GM19468 (cell line): ENCODE results near the gene FOXD4.
"Not testable (repeated sequence)": the region's sequence is repeated elsewhere in the genome, so short reads cannot be mapped to it uniquely, and the experiment has no call there.

Source experiments
- ATAC-seq: cut with Tn5 transposase; IDR thresholded peaks from one replicate; pipeline ENCODE4 v1.9.1; 2021; ENCODE audit warnings: mild to moderate bottlenecking, moderate library complexity, moderate number of reproducible peaks; ENCODE audit not compliant: unreplicated experiment; ENCODE audit errors: extremely low read depth

The FOXD4 gene

GRCh38 chr9:117995-118467 is at the start of gene FOXD4:
FOXD4 (minus strand) TSS chr9:118417; CDS start chr9:118119, 298 bp downstream.
- ATAC-seq, result not testable (repeated sequence)

GRCh38 chr9:159871-160270 is 41.7 kb upstream of the FOXD4 start:
- ATAC-seq, result not testable (repeated sequence)

DNA sequence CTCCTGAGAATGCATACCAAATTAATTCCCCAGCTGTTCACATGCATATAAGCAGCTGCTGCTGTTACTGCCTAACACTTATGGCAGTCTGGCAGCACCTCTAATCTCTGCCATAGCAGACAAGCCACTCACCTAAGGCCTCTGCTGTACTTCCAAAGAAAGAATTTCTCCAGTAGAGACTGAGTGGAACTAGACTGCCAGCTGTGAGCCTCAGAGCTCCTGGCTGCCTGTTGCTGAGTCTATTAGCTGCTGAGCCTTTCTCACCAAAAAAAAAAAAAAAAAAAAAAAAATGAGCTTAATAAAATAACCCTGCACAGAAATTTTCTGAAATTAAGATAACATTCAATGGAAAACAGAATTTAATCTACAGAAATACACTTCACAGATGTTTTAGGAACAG is 33.0 kb upstream of the FOXD4 start:
- ATAC-seq, result not testable (repeated sequence)

GRCh38 chr9:139880-140279 is 21.7 kb upstream of the FOXD4 start:
- not testable (repeated sequence) for ATAC-seq

DNA sequence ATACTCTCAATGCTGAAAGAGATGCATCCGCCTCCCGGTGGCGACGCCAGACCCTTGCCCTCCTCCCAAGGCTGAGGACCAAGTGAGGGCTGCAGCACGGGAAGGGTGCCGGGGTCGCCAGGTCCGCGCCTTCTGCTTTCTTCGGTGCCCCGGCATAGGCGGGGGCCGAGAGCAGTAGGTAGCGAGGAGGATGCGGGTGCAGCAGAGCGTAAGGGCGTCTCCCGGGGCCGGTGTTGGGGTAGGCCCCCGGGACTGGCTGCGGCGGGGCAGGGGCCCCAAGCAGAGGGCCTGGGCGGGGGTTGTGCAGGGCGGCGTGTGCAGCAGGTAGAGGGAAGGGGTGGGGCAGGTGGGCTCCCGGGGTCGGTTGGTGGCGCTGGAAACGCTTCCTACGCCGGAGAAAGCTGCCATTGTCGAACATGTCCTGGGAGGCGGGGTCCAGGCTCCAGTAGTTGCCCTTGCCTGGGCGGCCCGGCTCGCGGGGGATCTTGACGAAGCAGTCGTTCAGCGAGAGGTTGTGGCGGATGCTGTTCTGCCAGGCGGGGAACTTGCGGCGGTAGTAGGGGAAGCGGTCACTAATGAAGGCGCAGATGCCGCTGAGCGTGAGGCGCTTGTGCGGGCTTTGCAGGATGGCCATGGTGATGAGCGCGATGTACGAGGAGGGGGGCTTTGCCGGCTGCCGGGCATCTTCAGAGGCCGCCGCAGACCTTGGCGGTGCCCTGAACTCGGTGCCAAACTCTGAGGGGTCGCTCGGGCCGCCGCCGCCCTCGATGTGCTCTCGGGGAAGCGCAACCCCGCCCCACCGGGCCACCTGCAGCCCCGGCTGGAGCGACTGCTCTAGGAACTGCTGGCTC is 848 bp downstream of the FOXD4 start:
- ATAC-seq, result not testable (repeated sequence)

DNA sequence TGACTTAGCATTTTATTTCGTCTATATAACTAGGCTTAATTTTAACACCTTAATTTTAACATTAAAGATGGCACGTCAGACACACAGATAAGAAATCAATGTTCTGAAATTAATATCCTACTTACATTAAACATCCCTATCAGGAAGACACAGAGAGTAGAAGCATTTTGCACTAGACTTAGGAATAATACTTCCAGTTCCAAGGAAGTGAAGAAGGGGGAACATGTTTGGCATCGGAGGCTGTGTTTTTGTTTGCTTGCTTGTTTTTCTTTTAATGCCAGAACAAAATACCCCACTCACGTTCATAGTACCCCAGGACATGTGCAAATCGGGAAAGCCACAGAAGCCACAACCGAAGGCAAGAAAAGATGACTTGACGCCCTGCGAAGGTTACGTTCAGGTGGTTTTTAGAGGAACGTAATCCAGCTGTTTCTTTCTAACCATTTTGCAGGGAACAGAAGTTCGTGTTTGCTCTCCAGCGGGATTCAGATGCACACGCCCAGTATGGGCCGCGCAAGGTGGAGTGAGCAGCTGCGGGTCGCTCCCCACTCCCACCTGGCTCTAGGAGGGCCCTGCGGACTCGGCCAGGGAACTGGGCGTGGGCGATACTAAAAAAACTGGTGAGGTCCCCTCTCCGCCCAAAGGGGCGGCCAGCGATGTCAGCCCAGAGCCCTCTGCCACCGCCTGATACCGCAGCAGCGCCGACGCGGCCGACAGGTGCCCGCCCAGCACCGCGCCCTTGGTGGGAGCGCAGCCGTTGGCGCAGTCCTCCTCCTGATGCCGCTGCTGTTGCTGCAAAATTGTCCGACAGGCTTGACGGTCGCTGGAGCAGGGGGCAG is 1.8 kb downstream of the FOXD4 start:
- not testable (repeated sequence) for ATAC-seq

GRCh38 chr9:115118-115451 is 3.1 kb downstream of the FOXD4 start:
- not testable (repeated sequence) for ATAC-seq

GRCh38 chr9:114267-115117 is 3.7 kb downstream of the FOXD4 start:
- not testable (repeated sequence) for ATAC-seq

- ATAC-seq, result peak; percentile 26
Observed at GRCh38 chr9:113468-114266, 4.5 kb downstream of the FOXD4 start.

DNA sequence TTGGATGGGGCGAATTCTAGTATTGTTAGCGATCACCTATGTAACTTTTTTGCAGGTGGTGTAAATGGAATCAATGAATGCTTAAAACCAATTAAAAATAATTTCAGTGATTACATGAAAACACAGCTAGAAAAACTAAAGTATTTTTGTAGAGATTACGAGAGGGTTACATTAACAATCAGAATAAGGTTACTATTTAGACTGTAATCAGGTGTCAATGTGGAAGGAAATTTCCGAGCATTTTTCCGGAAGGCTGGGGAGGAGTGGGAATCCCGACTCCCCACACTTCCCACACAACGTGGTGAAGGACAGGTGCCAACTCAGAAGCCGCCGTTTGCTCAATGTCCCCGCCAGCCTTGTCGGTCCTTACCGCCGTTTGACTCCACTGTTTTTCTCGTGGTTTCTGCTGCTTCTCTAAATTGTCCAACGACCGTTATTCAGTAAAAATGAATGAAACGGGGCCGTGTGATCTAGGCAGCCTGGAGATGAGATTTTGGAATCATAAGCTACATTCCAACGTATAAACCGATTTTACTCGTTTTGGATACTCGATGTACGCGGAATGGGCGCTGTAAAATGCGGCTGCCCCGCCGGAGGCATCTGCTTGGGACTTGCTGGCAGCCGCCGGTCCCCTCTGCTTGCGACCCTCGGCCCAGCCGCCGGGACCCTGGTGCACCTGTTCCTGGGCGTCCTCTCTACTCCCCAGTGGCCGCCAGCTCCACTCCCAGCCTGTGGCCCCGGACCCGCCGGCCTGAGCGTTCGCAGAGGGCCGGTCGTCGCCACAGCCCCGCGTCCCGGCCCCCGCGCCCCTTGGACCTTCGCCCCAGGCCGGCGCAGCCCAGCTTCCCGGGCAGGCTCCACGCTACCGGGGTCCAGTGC is 5.4 kb downstream of the FOXD4 start:
- ATAC-seq, result not testable (repeated sequence)

DNA sequence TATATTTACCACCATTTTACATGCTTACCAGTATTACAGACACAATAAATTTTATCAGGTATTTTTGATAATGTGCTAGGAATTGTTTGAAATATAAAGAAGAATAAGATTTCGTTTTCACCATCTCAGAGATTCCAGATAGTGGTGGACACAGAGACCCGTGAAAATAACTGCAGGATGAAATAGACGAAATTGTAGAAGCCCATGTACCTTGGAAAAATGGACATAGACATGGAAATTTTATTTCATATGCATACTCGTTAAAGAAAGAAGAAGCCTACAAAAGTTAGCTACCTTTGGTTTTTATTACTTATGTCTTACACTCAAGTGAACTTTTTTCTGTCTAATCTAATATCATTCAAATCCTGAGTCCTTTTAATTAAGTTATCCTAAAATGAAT is 7.5 kb downstream of the FOXD4 start:
- not testable (repeated sequence) for ATAC-seq

DNA sequence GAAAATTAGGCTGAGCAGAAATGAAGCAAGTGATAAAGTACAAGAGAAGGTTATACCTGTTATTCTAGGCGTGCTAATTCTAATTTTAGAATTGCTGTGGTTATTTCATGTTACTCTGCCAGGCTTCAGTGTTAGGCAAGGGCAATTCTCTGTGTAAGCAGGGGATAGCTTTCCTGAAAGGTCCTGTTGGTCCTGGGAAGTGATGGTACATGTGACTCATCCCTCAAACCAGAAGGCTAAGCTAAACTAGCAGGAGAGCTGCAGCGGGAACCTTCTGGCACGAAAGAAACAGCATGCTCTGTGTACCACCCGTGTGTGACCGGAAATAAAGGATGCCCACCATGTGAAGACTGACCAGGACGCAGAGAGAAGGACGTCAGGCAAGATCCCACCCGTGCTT is 8.7 kb downstream of the FOXD4 start:
- ATAC-seq, result not testable (repeated sequence)

DNA sequence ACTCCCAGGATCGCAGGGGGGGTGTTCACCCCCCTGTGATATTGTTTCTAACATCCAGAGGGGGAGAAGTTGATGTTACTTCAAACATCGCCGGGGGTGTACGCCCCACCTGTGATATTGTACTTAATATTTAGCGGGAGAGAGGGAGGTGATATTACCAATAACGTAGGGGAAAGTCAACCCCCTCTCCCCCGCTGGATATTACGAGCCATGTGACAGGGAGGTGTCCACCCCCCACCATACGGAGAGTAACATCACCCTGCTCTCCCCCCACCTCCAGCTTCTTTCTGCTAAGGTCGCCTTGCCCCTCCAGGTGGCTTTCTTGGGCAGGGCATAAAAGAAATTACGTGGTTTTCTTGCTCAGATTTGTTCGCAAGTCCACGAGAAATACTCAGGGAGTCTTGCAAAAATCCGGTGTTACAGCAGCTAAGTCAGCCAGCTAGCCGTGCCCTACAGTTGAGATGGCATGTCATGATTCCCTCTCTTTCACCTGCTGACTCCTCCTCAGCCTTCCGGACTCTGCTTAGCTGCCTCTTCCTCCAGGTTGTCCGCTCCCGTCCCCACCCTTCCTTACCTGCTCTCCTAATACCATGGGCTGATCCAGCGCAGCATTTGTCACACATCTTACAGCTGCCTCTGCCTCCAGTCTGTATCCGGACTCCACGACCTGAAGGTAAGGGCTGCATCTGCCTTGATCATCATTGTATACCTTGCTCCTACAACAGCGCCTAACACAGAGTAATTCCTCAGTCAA is 9.3 kb downstream of the FOXD4 start:
- not testable (repeated sequence) for ATAC-seq

DNA sequence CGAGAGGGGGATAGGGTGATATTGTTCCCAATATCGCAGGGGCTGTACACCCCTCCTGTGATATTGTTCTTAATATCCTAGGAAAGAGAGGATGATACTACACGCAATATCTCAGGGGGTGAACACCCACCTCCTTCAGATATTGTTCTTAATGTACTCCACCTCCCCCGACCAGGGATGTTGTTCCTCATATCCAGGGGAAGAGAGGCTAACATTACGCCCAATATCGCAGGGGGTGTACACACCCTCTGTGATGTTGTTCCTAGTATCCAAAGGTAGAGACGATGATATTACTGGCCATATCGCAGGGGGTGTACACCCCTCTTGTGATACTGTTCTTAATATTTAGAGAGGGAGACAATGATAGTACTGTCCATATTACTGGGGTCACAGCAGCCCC is 12.2 kb downstream of the FOXD4 start:
- not testable (repeated sequence) for ATAC-seq

DNA sequence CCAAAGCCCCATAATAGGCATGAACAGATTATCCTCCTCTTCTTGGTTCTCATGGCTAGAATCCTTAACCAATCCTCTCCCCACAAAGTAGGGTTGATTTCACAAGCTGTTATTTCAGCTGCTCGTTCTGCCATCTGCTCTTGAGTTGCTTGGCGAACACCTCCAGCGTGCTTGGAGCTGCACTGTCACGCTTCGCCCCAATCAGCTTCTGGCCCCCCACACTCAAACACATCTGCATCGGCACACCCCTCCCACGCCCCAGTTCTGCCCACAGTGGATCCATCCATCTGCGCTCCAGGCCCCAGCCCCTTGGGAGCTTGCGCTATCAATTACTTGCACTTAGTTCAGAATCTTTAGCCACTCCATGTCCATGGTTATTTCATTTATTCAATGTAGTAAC is 17.8 kb downstream of the FOXD4 start:
- ATAC-seq, result not testable (repeated sequence)

GRCh38 chr9:99867-100266 is 18.4 kb downstream of the FOXD4 start:
- not testable (repeated sequence) for ATAC-seq

DNA sequence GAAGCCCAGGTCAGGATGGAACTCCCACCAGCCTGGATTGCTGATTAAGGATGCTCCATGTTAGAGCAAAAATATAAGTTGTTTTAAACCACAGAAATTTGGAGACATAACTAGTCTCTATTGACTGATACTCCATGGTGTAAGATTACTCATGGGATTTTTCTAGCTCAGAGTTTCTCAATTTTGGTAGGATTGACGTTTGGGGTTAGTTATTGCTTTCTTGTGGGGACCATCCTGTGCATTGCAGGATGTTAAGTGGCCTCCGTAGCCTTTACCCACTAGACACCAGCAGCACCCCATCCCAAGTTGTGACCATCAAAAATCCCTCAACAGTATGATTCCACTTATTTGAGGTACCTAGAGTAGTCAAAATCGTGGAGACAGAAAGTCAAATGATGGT is 19.4 kb downstream of the FOXD4 start:
- ATAC-seq, result not testable (repeated sequence)

DNA sequence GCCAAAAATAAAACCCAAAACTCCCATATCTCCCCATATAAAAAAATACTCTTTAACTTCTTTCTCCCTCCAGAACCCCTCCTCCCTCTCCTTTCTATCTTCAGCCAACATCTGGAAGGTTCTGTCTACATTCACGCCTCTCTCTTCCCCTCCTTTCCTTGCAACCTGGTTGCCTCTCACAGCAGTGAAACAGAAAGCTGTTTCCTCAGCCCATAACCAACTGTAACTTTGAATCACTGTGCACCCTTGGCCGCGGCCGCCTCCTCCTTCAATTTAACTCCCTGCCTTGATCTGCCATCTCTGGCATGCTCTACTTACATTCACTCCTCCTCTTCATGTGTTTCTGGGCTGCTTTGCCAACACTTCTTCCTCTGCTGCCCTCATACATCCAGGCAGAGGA is 23.2 kb downstream of the FOXD4 start:
- ATAC-seq, result not testable (repeated sequence)
